Neural progenitor cell (in vitro differentiated cells): ENCODE measurements around the gene ZC3H4. TPM values are rescaled to one million over a fixed set of nuclear protein-coding genes. Genes with fewer than 3 reads are reported as not detected.

Experiments used
- DNase-seq: peaks from one replicate; pipeline ENCODE4 v3.0.0-alpha.2; 2016; ENCODE audit warnings: low spot score
- H2AFZ ChIP-seq: fragments of 200-600 bp; sonication (generic); replicated peaks from 2 replicates; pipeline ENCODE4 v1.6.1; 2016; ENCODE audit warnings: antibody characterized with exemption
- H3F3A ChIP-seq: fragments of 200-600 bp; sonication (generic); 2 replicates; pipeline ENCODE4 v1.6.1; 2016; ENCODE audit warnings: antibody characterized with exemption, low read depth
- H3K27ac ChIP-seq: fragments of 200-600 bp; sonication (generic); 2 replicates; pipeline ENCODE4 v1.5.1; 2016; ENCODE audit warnings: mild to moderate bottlenecking
- H3K27me3 ChIP-seq: fragments of 200-600 bp; sonication (generic); 2 replicates; pipeline ENCODE4 v1.6.1; 2016; ENCODE audit warnings: mild to moderate bottlenecking, moderate library complexity
- H3K36me3 ChIP-seq: fragments of 200-600 bp; sonication (generic); 2 replicates; pipeline ENCODE4 v1.5.1; 2016
- H3K4me1 ChIP-seq: fragments of 200-600 bp; sonication (generic); 2 replicates; pipeline ENCODE4 v1.6.1; 2016; ENCODE audit warnings: mixed run types
- H3K4me2 ChIP-seq: fragments of 200-600 bp; sonication (generic); 2 replicates; pipeline ENCODE4 v1.6.1; 2016
- H3K4me3 ChIP-seq: fragments of 200-600 bp; sonication (generic); 2 replicates; pipeline ENCODE4 v1.5.1; 2016
- H3K79me2 ChIP-seq: fragments of 200-600 bp; sonication (generic); 2 replicates; pipeline ENCODE4 v1.6.1; 2016; ENCODE audit warnings: low read depth
- H3K9ac ChIP-seq: fragments of 200-600 bp; sonication (generic); 2 replicates; pipeline ENCODE4 v1.6.1; 2016
- H3K9me3 ChIP-seq: fragments of 200-600 bp; sonication (generic); 2 replicates; pipeline ENCODE4 v1.5.1; 2016; ENCODE audit warnings: low read depth
- H4K20me1 ChIP-seq: fragments of 200-600 bp; sonication (generic); 2 replicates; pipeline ENCODE4 v1.6.1; 2016; ENCODE audit warnings: low read depth
- H3K27ac Mint-ChIP-seq: 3 replicates; pipeline ENCODE4 v1.8.0; 2021; ENCODE audit warnings: mixed read lengths
- H3K27me3 Mint-ChIP-seq: 2 replicates; pipeline ENCODE4 v1.8.0; 2022; ENCODE audit warnings: low read depth, mild to moderate bottlenecking, inconsistent platforms, moderate library complexity, mixed read lengths; ENCODE audit not compliant: insufficient read depth
- H3K36me3 Mint-ChIP-seq: 3 replicates; pipeline ENCODE4 v1.8.0; 2021; ENCODE audit warnings: mixed read lengths
- H3K4me1 Mint-ChIP-seq: 3 replicates; pipeline ENCODE4 v1.8.0; 2021; ENCODE audit warnings: mixed read lengths
- H3K4me3 Mint-ChIP-seq: 3 replicates; pipeline ENCODE4 v1.8.0; 2021; ENCODE audit warnings: mild to moderate bottlenecking, moderate library complexity, mixed read lengths
- H3K9me3 Mint-ChIP-seq: 3 replicates; pipeline ENCODE4 v1.8.0; 2020; ENCODE audit warnings: mixed read lengths
- CTCF ChIP-seq: fragments of 200-600 bp; sonication (generic); IDR thresholded peaks from 2 replicates; pipeline ENCODE4 v1.5.1; 2017; ENCODE audit warnings: antibody characterized with exemption, mild to moderate bottlenecking
- EZH2 ChIP-seq: fragments of 200-600 bp; sonication (generic); IDR thresholded peaks from 2 replicates; pipeline ENCODE4 v1.6.1; 2017; ENCODE audit warnings: antibody characterized with exemption, mild to moderate bottlenecking, moderate library complexity
- EZH2phosphoT487 ChIP-seq: fragments of 200-600 bp; sonication (generic); IDR thresholded peaks from 2 replicates; pipeline ENCODE4 v1.6.1; 2017; ENCODE audit warnings: antibody characterized with exemption
- total RNA-seq: library from RNA; depleted of rRNA; stranded (reverse); fragments of >200 nt; gene quantifications from 2 replicates; pipeline ENCODE4 v1.2.3, GENCODE V29; 2015; ENCODE audit warnings: low replicate concordance

Gene ZC3H4
- total RNA-seq, 1 donor from 2014 or later = 19.1 TPM

- DNase-seq = no peak
- Mint-ChIP-seq H3K27ac (no peak overlapping the region), H3K27me3 (peaks cover 4% of the 10 kb centered on the region), H3K4me3 (no peak overlapping the region), H3K36me3 (peaks cover 23% of the 10 kb centered on the region), H3K4me1 (peaks cover 3% of the 10 kb centered on the region), H3K9me3 (no peaks in the 10 kb centered on the region)
- Histone ChIP-seq H3F3A (peaks cover 16% of the 10 kb centered on the region), H2AFZ (no peak overlapping the region), H3K36me3 (no peaks in the 10 kb centered on the region), H4K20me1 (peaks cover 44% of the 10 kb centered on the region), H3K27ac (no peak overlapping the region), H3K4me1 (no peaks in the 10 kb centered on the region), H3K79me2 (peaks cover 30% of the 10 kb centered on the region), H3K27me3 (no peaks in the 10 kb centered on the region), H3K4me3 (no peak overlapping the region), H3K4me2 (no peak overlapping the region), H3K9ac (no peak overlapping the region), H3K9me3 (no peaks in the 10 kb centered on the region)
- TF ChIP-seq CTCF (no peak), EZH2phosphoT487 (no peak), EZH2 (no peak)
Measured at GRCh38 chr19:47075941-47076340, 37.6 kb downstream of the ZC3H4 start.

- no peak overlapping the region for H3K27ac ChIP-seq
- no peak overlapping the region for H2AFZ ChIP-seq
- Mint-ChIP-seq H3K36me3 (peaks cover 27% of the 10 kb centered on the region), H3K4me1 (peaks cover 3% of the 10 kb centered on the region), H3K27ac (peak overlapping the region; percentile 91), H3K27me3 (peaks cover 4% of the 10 kb centered on the region), H3K4me3 (peak overlapping the region; percentile 55), H3K9me3 (no peaks in the 10 kb centered on the region)
- no peaks in the 10 kb centered on the region for H3K4me1 ChIP-seq
- H3K27me3 ChIP-seq = no peaks in the 10 kb centered on the region
- H3K4me2 ChIP-seq = no peak overlapping the region
- H3K9ac ChIP-seq = no peak overlapping the region
- TF ChIP-seq EZH2phosphoT487 = no peak
- no peak for TF ChIP-seq EZH2
- no peak for TF ChIP-seq CTCF
- peaks cover 30% of the 10 kb centered on the region for H3K79me2 ChIP-seq
- H3K4me3 ChIP-seq = no peak overlapping the region
- peaks cover 48% of the 10 kb centered on the region for H4K20me1 ChIP-seq
- H3F3A ChIP-seq = peaks cover 10% of the 10 kb centered on the region
- no peaks in the 10 kb centered on the region for H3K36me3 ChIP-seq
- no peak for DNase-seq
- no peaks in the 10 kb centered on the region for H3K9me3 ChIP-seq
Measured at GRCh38 chr19:47075179-47075810, 38.3 kb downstream of the ZC3H4 start.

- peaks cover 3% of the 10 kb centered on the region for H3F3A ChIP-seq
- H3K36me3 ChIP-seq = no peaks in the 10 kb centered on the region
- no peak overlapping the region for H2AFZ ChIP-seq
- TF ChIP-seq EZH2 (no peak), CTCF (no peak), EZH2phosphoT487 (no peak)
- no peak overlapping the region for H3K4me3 ChIP-seq
- H3K27me3 Mint-ChIP-seq = peaks cover 4% of the 10 kb centered on the region
- peaks cover 29% of the 10 kb centered on the region for H3K36me3 Mint-ChIP-seq
- H3K9ac ChIP-seq = no peak overlapping the region
- H3K27ac ChIP-seq = no peak overlapping the region
- no peaks in the 10 kb centered on the region for H3K9me3 Mint-ChIP-seq
- H3K4me1 Mint-ChIP-seq = peaks cover 3% of the 10 kb centered on the region
- no peaks in the 10 kb centered on the region for H3K27me3 ChIP-seq
- no peaks in the 10 kb centered on the region for H3K9me3 ChIP-seq
- no peaks in the 10 kb centered on the region for H3K4me1 ChIP-seq
- no peak overlapping the region for H3K27ac Mint-ChIP-seq
- no peak for DNase-seq
- H3K4me2 ChIP-seq = no peak overlapping the region
- H4K20me1 ChIP-seq = peaks cover 45% of the 10 kb centered on the region
- peaks cover 30% of the 10 kb centered on the region for H3K79me2 ChIP-seq
- no peak overlapping the region for H3K4me3 Mint-ChIP-seq
Measured at GRCh38 chr19:47074621-47075020, 39.0 kb downstream of the ZC3H4 start.
